Endothelial cell of umbilical vein (primary cell): ENCODE data around the gene GALNT9. TPM values are rescaled to one million over a fixed set of nuclear protein-coding genes. Genes with fewer than 3 reads are reported as not detected.

ENCODE experiments used
- BruUV-seq: library from RNA; stranded (reverse); fragments of 400-500 nt; replicated peaks from 2 replicates; lab custom pipeline; 2021; lab: Mats Ljungman, UMichigan
- CTCF ChIA-PET: fragments of 300-600, 350-600 bp; sonication (Branson Sonifier 250); formaldehyde crosslinking; loops from one replicate; lab custom pipeline; 2021; ENCODE audit warnings: antibody characterized with exemption, inconsistent platforms; lab: Charles Lee
- POLR2A ChIA-PET: fragments of 300-600, 350-600 bp; sonication (Branson Sonifier 250); formaldehyde crosslinking; loops from one replicate; lab custom pipeline; 2021; ENCODE audit warnings: antibody characterized with exemption, inconsistent platforms; lab: Charles Lee
- DNase-seq: peaks from one replicate; pipeline ENCODE4 v3.0.0-alpha.2; 2011; ENCODE audit warnings: low read depth, low spot score
- FAIRE-seq: peaks from 2 replicates; lab custom pipeline; 2011; peaks lifted over from hg19 to GRCh38; lab: Jason Lieb, UNC
- H2AFZ ChIP-seq: 2 replicates; pipeline ENCODE4 v1.6.0; 2012; ENCODE audit warnings: low read depth, low read length, control low read depth, inconsistent platforms
- H3K27ac ChIP-seq: 2 replicates; pipeline ENCODE4 v1.5.1; 2011; ENCODE audit warnings: low read depth, mild to moderate bottlenecking, control low read depth, low read length, moderate library complexity; ENCODE audit not compliant: insufficient read depth
- H3K27me3 ChIP-seq, 2 experiments: 2 replicates each; pipeline versions ENCODE4 v1.6.0 to v1.6.1; 2011; ENCODE audit warnings: low read length in 2 of 2, mixed read lengths in 1 of 2; ENCODE audit not compliant: control insufficient read depth in 2 of 2, insufficient read depth in 2 of 2
- H3K36me3 ChIP-seq, 2 experiments: 2 replicates in 1 of 2; 3 replicates in 1 of 2; pipeline ENCODE4 v1.5.1; 2011; ENCODE audit warnings: low read length in 2 of 2, mild to moderate bottlenecking in 1 of 2, moderate library complexity in 1 of 2; ENCODE audit not compliant: control insufficient read depth in 2 of 2, insufficient read depth in 2 of 2; ENCODE audit errors: extremely low read depth in 1 of 2
- H3K4me1 ChIP-seq: 3 replicates; pipeline ENCODE4 v1.5.1; 2011; ENCODE audit warnings: mild to moderate bottlenecking, low read length; ENCODE audit not compliant: control insufficient read depth, insufficient read depth; ENCODE audit errors: extremely low read depth
- H3K4me2 ChIP-seq: 2 replicates; pipeline ENCODE4 v1.6.1; 2011; ENCODE audit warnings: low read length, control low read depth, mixed read lengths; ENCODE audit not compliant: insufficient read depth
- H3K4me3 ChIP-seq, 3 experiments: fragments of 200-600 bp in 1 of 3; sonication (generic), shearing (Covaris generic) in 1 of 3; replicated peaks in 1 of 3; 2 replicates each; pipeline ENCODE4 v1.5.1; 2011 to 2016; ENCODE audit warnings: control low read depth in 3 of 3, low read length in 3 of 3, mild to moderate bottlenecking in 2 of 3, inconsistent platforms in 1 of 3, low read depth in 1 of 3, moderate library complexity in 1 of 3; ENCODE audit not compliant: insufficient read depth in 1 of 3
- H3K79me2 ChIP-seq: 2 replicates; pipeline ENCODE4 v1.6.0; 2012; ENCODE audit warnings: low read length, inconsistent platforms; ENCODE audit not compliant: control insufficient read depth, insufficient read depth
- H3K9ac ChIP-seq: replicated peaks from 2 replicates; pipeline ENCODE3; 2011; ENCODE audit warnings: low read length, control low read depth; ENCODE audit not compliant: insufficient read depth; ENCODE audit errors: extremely low read depth
- H3K9me1 ChIP-seq: replicated peaks from 3 replicates; pipeline ENCODE4 v1.6.0; 2011; ENCODE audit warnings: mild to moderate bottlenecking, low read length; ENCODE audit not compliant: control insufficient read depth, insufficient read depth; ENCODE audit errors: extremely low read depth
- H3K9me3 ChIP-seq: replicated peaks from 2 replicates; pipeline ENCODE4 v1.5.1; 2012; ENCODE audit warnings: low read length, inconsistent platforms; ENCODE audit not compliant: control insufficient read depth, insufficient read depth
- H4K20me1 ChIP-seq: replicated peaks from 2 replicates; pipeline ENCODE3; 2011; ENCODE audit warnings: mild to moderate bottlenecking, low read length; ENCODE audit not compliant: control insufficient read depth, insufficient read depth; ENCODE audit errors: extremely low read depth
- EZH2 ChIP-seq: IDR thresholded peaks from 2 replicates; pipeline ENCODE4 v1.6.1; 2012; ENCODE audit warnings: borderline replicate concordance, low read depth, mild to moderate bottlenecking, moderate library complexity, low read length, inconsistent platforms; ENCODE audit not compliant: severe bottlenecking
- FOS ChIP-seq: IDR thresholded peaks from 2 replicates; pipeline ENCODE4 v1.6.1; 2011; ENCODE audit warnings: mild to moderate bottlenecking, low read length, moderate library complexity, borderline replicate concordance; ENCODE audit not compliant: insufficient read depth
- GATA2 ChIP-seq: IDR thresholded peaks from 2 replicates; pipeline ENCODE4 v1.7.0; 2011; ENCODE audit warnings: low read depth, mild to moderate bottlenecking, moderate library complexity, mixed read lengths, low read length; ENCODE audit not compliant: insufficient read length, insufficient read depth
- JUN ChIP-seq: IDR thresholded peaks from 2 replicates; pipeline ENCODE4 v1.6.1; 2011; ENCODE audit warnings: borderline replicate concordance, low read depth; ENCODE audit not compliant: insufficient read length, insufficient read depth
- MYC ChIP-seq: IDR thresholded peaks from one replicate; pipeline ENCODE4 v1.6.1; 2011; ENCODE audit warnings: mild to moderate bottlenecking, low read depth, low read length
- POLR2A ChIP-seq: IDR thresholded peaks from 2 replicates; pipeline ENCODE4 v1.6.1; 2012; ENCODE audit warnings: low read depth, mild to moderate bottlenecking, control low read depth, low read length
- POLR2AphosphoS5 ChIP-seq: IDR thresholded peaks from 2 replicates; pipeline ENCODE4 v1.6.1; 2012; ENCODE audit warnings: low read depth, mild to moderate bottlenecking, control low read depth, low read length, moderate library complexity; ENCODE audit not compliant: insufficient read depth
- dilution Hi-C: fragments of 300-500 bp; cut with MboI; formaldehyde crosslinking; loops from one replicate; pipeline ENCODE4 v1.15.0; 2019; ENCODE audit warnings: low sequenced_read_pairs; ENCODE audit not compliant: extremely low pct_ligation_motif_present
- intact Hi-C: fragments of 100-400 bp; cut with micrococcal nuclease; formaldehyde crosslinking; loops from one replicate; pipeline ENCODE4 v1.10.0; 2022
- polyA plus RNA-seq, 4 experiments: library from polyadenylated mRNA; depleted of rRNA in 3 of 4; stranded (reverse) in 3 of 4; unstranded in 1 of 4; fragments of >200 nt; gene quantifications; 2 replicates each; pipeline versions ENCODE4 v1.2.1 to v1.2.3, GENCODE V29; 2011 to 2012; ENCODE audit warnings: missing spikeins in 1 of 4
- total RNA-seq: library from RNA; stranded (reverse); gene quantifications from 2 replicates; pipeline ENCODE4 v1.2.3, GENCODE V29; 2021
- TF ChIP-seq, protein P1 (sequence below), 2 donors: IDR thresholded peaks; 1 replicate in 1 of 2; 2 replicates in 1 of 2; pipeline ENCODE4 v1.5.1; 2011; ENCODE audit warnings: low read length in 2 of 2, mild to moderate bottlenecking in 2 of 2, moderate library complexity in 2 of 2, control low read depth in 1 of 2, inconsistent platforms in 1 of 2, low read depth in 1 of 2; ENCODE audit not compliant: insufficient read depth in 1 of 2; ENCODE audit errors: extremely low read depth in 1 of 2
- TF ChIP-seq, protein P2 (sequence below): IDR thresholded peaks from 2 replicates; pipeline ENCODE4 v1.6.1; 2011; ENCODE audit not compliant: insufficient read depth, insufficient read length

GALNT9 gene
- total and polyA plus RNA-seq, 2 donors (not counting 3 experiments of a cell fraction or from before 2014, with no cell fraction given) = 0.14 to 0.73 TPM

- H3K4me1 ChIP-seq = no peaks in the 10 kb centered on the region
- TF ChIP-seq EZH2 (no peak), GATA2 (no peak), POLR2A (no peak), POLR2AphosphoS5 (no peak), FOS (no peak), JUN (no peak), MYC (no peak)
- TF ChIP-seq, protein P1, sequence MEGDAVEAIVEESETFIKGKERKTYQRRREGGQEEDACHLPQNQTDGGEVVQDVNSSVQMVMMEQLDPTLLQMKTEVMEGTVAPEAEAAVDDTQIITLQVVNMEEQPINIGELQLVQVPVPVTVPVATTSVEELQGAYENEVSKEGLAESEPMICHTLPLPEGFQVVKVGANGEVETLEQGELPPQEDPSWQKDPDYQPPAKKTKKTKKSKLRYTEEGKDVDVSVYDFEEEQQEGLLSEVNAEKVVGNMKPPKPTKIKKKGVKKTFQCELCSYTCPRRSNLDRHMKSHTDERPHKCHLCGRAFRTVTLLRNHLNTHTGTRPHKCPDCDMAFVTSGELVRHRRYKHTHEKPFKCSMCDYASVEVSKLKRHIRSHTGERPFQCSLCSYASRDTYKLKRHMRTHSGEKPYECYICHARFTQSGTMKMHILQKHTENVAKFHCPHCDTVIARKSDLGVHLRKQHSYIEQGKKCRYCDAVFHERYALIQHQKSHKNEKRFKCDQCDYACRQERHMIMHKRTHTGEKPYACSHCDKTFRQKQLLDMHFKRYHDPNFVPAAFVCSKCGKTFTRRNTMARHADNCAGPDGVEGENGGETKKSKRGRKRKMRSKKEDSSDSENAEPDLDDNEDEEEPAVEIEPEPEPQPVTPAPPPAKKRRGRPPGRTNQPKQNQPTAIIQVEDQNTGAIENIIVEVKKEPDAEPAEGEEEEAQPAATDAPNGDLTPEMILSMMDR (IDR thresholded peaks at IDR 0.05; ENCODE audit: extremely low read depth in 1 of 2, insufficient read depth in 1 of 2, low read depth in 1 of 2, low read length in 2 of 2) = no peak
- TF ChIP-seq, protein P2, sequence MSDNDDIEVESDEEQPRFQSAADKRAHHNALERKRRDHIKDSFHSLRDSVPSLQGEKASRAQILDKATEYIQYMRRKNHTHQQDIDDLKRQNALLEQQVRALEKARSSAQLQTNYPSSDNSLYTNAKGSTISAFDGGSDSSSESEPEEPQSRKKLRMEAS = no peak
- H3K27me3 ChIP-seq = no peaks in the 10 kb centered on the region
- H3K9me3 ChIP-seq = no peaks in the 10 kb centered on the region
- DNase-seq (no peak), FAIRE-seq (no peak)
- H3K4me3 ChIP-seq = no peak overlapping the region
- H4K20me1 ChIP-seq = no peaks in the 10 kb centered on the region
- no peak overlapping the region for H2AFZ ChIP-seq
- CTCF ChIA-PET = no interaction called here
- H3K36me3 ChIP-seq = no peaks in the 10 kb centered on the region
- dilution Hi-C loops = no loop called here
- no peak overlapping the region for H3K27ac ChIP-seq
- no peak overlapping the region for H3K4me2 ChIP-seq
- no peak overlapping the region for H3K9ac ChIP-seq
- no peaks in the 10 kb centered on the region for H3K79me2 ChIP-seq
- no TSS peak for BruUV-seq
- POLR2A ChIA-PET = no interaction called here
- H3K9me1 ChIP-seq = no peaks in the 10 kb centered on the region
- intact Hi-C loops = no loop called here
These were observed 37.8 kb downstream of the GALNT9 start for GRCh38 chr12:132291402-132292175.
